CD4-positive, alpha-beta T cell (primary cell): Measurements from ENCODE around the gene ACSL3. TPM values are rescaled to one million over a fixed set of nuclear protein-coding genes. Genes with fewer than 3 reads are reported as not detected.

Experiments used
- ATAC-seq: fragments of 200-7000 bp; cut with Tn5 transposase; one replicate; pipeline ENCODE4 v1.10.0; 2022; ENCODE audit warnings: mild to moderate bottlenecking; ENCODE audit not compliant: poor library complexity
- CTCF ChIA-PET: fragments of 350-600 bp; sonication (Branson Sonifier 250); formaldehyde crosslinking; loops from one replicate; lab custom pipeline; 2021; ENCODE audit warnings: antibody characterized with exemption, inconsistent platforms; lab: Charles Lee
- POLR2A ChIA-PET: fragments of 350-600 bp; sonication (Branson Sonifier 250); formaldehyde crosslinking; loops from one replicate; lab custom pipeline; 2021; ENCODE audit warnings: antibody characterized with exemption, inconsistent platforms; lab: Charles Lee
- DNase-seq, 14 experiments: peaks; one replicate each; pipeline ENCODE4 v3.0.0-alpha.2; 2013 to 2020; ENCODE audit warnings: mixed read lengths in 2 of 14
- H3K27ac ChIP-seq, 2 donors: one replicate each; pipeline versions ENCODE4 v1.5.1 to v1.7.0; 2013; ENCODE audit warnings: low read length in 2 of 2, low read depth in 1 of 2, mild to moderate bottlenecking in 1 of 2
- H3K27me3 ChIP-seq, 2 experiments: 1 replicate in 1 of 2; 2 replicates in 1 of 2; pipeline versions ENCODE4 v1.6.1 to v1.7.0; 2013; ENCODE audit warnings: low read length in 2 of 2, control low read depth in 1 of 2, mild to moderate bottlenecking in 1 of 2, moderate library complexity in 1 of 2; ENCODE audit not compliant: insufficient read depth in 2 of 2, control insufficient read depth in 1 of 2
- H3K36me3 ChIP-seq: one replicate; pipeline ENCODE4 v1.6.1; 2013; ENCODE audit warnings: low read length, control low read depth; ENCODE audit not compliant: insufficient read depth
- H3K4me1 ChIP-seq: one replicate; pipeline ENCODE4 v1.6.1; 2013; ENCODE audit warnings: low read length, control low read depth; ENCODE audit not compliant: insufficient read depth
- H3K4me3 ChIP-seq: one replicate; pipeline ENCODE4 v1.5.1; 2013; ENCODE audit warnings: mild to moderate bottlenecking, low read length, moderate library complexity
- H3K9me3 ChIP-seq, 2 experiments: 1 replicate in 1 of 2; 2 replicates in 1 of 2; pipeline versions ENCODE4 v1.6.1 to v1.7.0; 2013; ENCODE audit warnings: low read length in 2 of 2, mild to moderate bottlenecking in 2 of 2, control low read depth in 1 of 2, moderate library complexity in 1 of 2; ENCODE audit not compliant: control insufficient read depth in 1 of 2, insufficient read depth in 1 of 2
- H3K27ac Mint-ChIP-seq: one replicate; pipeline ENCODE4 v1.8.0; 2020; ENCODE audit warnings: mixed read lengths
- H3K27me3 Mint-ChIP-seq: one replicate; pipeline ENCODE4 v1.8.0; 2021; ENCODE audit warnings: mixed read lengths
- H3K36me3 Mint-ChIP-seq: one replicate; pipeline ENCODE4 v1.8.0; 2021; ENCODE audit warnings: low read depth, mixed read lengths
- H3K4me1 Mint-ChIP-seq: one replicate; pipeline ENCODE4 v1.8.0; 2021; ENCODE audit warnings: low read depth, mixed read lengths
- H3K4me3 Mint-ChIP-seq: one replicate; pipeline ENCODE4 v1.8.0; 2020; ENCODE audit warnings: mild to moderate bottlenecking, mixed read lengths
- H3K9me3 Mint-ChIP-seq: one replicate; pipeline ENCODE4 v1.8.0; 2020; ENCODE audit warnings: mixed read lengths
- CTCF ChIP-seq: fragments of 200-600 bp; IDR thresholded peaks from one replicate; pipeline ENCODE4 v1.8.0; 2022; ENCODE audit warnings: antibody characterized with exemption, mild to moderate bottlenecking
- intact Hi-C, 2 experiments: fragments of 100-400 bp; cut with DNase I in 1 of 2; cut with micrococcal nuclease in 1 of 2; formaldehyde crosslinking; loops; one replicate each; pipeline versions ENCODE4 v1.15.1 to v1.9.0; 2023 to 2025; cut with DNase I, micrococcal nuclease
- total RNA-seq, 174 experiments: library from RNA in 2 of 174; stranded (reverse) in 2 of 174; gene quantifications; one replicate each; pipeline ENCODE4 v1.2.3 and lab custom pipeline; 2021 to 2026

Gene ACSL3
- total RNA-seq, 2 experiments from 2014 or later, result 65.5 to 66.6 TPM

- Mint-ChIP-seq H3K27ac (no peak overlapping the region), H3K36me3 (no peaks in the 10 kb centered on the region), H3K4me1 (no peaks in the 10 kb centered on the region), H3K27me3 (no peaks in the 10 kb centered on the region), H3K9me3 (no peaks in the 10 kb centered on the region), H3K4me3 (no peak overlapping the region)
- CTCF ChIA-PET, result interaction anchor here (1.2 kb wide), 1 partner anchor 21 kb away, joined by 4 read pairs; no protein-coding TSS in a partner anchor
- H3K36me3 ChIP-seq, result no peaks in the 10 kb centered on the region
- H3K27ac ChIP-seq, result no peak overlapping the region
- DNase-seq (no peak), ATAC-seq (no peak)
- no peak for TF ChIP-seq CTCF
- no peak overlapping the region for H3K4me3 ChIP-seq
- POLR2A ChIA-PET, result no interaction called here
- H3K4me1 ChIP-seq, result no peaks in the 10 kb centered on the region
- intact Hi-C loops, result no loop called here
- H3K9me3 ChIP-seq, result peaks cover 0 to 7% of the 10 kb centered on the region in 2 experiments
- no peaks in the 10 kb centered on the region for H3K27me3 ChIP-seq
These were observed 41.0 kb upstream of the ACSL3 start for GRCh38 chr2:222819722-222820333.

- no peaks in the 10 kb centered on the region for H3K9me3 Mint-ChIP-seq
- H3K36me3 Mint-ChIP-seq, result no peaks in the 10 kb centered on the region
- no peak for TF ChIP-seq CTCF
- peaks cover 11% of the 10 kb centered on the region for H3K27me3 Mint-ChIP-seq
- no peaks in the 10 kb centered on the region for H3K9me3 ChIP-seq
- H3K4me3 ChIP-seq, result no peak overlapping the region
- DNase-seq (no peak), ATAC-seq (no peak)
- H3K27ac ChIP-seq, result no peak overlapping the region
- H3K27me3 ChIP-seq, result peaks cover 0 to 3% of the 10 kb centered on the region in 2 experiments
- H3K4me3 Mint-ChIP-seq, result no peak overlapping the region
- intact Hi-C loops, result no loop called here
- no peaks in the 10 kb centered on the region for H3K4me1 Mint-ChIP-seq
- CTCF ChIA-PET, result no interaction called here
- no peak overlapping the region for H3K27ac Mint-ChIP-seq
- no peaks in the 10 kb centered on the region for H3K4me1 ChIP-seq
- H3K36me3 ChIP-seq, result no peaks in the 10 kb centered on the region
- POLR2A ChIA-PET, result no interaction called here
These were observed 37.5 kb upstream of the ACSL3 start for GRCh38 chr2:222823183-222823930.

- H3K27ac Mint-ChIP-seq, result no peak overlapping the region
- H3K27me3 Mint-ChIP-seq, result peaks cover 11% of the 10 kb centered on the region
- ATAC-seq, result no peak
- intact Hi-C loops, result no loop called here
- H3K36me3 ChIP-seq, result no peaks in the 10 kb centered on the region
- no peaks in the 10 kb centered on the region for H3K4me1 ChIP-seq
- ChIA-PET CTCF (interaction anchor here (2.0 kb wide), 1 partner anchor 11 kb away, joined by 5 read pairs; no protein-coding TSS in a partner anchor), POLR2A (no interaction called here)
- no peaks in the 10 kb centered on the region for H3K9me3 ChIP-seq
- peaks cover 0 to 3% of the 10 kb centered on the region in 2 experiments for H3K27me3 ChIP-seq
- no peak for DNase-seq
- no peak overlapping the region for H3K4me3 ChIP-seq
- H3K36me3 Mint-ChIP-seq, result no peaks in the 10 kb centered on the region
- H3K27ac ChIP-seq, result no peak overlapping the region
- H3K9me3 Mint-ChIP-seq, result no peaks in the 10 kb centered on the region
- H3K4me3 Mint-ChIP-seq, result no peak overlapping the region
- TF ChIP-seq CTCF, result no peak
- H3K4me1 Mint-ChIP-seq, result no peaks in the 10 kb centered on the region
These were observed 35.8 kb upstream of the ACSL3 start for GRCh38 chr2:222825031-222825430.
